GM10266 (cell line): ENCODE results near the gene TRIM67.

Source experiments
- DNase-seq: peaks from one replicate; pipeline ENCODE4 v3.0.0; 2012; ENCODE audit errors: extremely low spot score
- TF ChIP-seq, protein P1 (sequence below): IDR thresholded peaks from 2 replicates; pipeline ENCODE4 v1.5.1; 2012; ENCODE audit warnings: mild to moderate bottlenecking, low read depth; ENCODE audit not compliant: control insufficient read depth, insufficient read depth; ENCODE audit errors: missing control alignments

TRIM67 gene

DNA sequence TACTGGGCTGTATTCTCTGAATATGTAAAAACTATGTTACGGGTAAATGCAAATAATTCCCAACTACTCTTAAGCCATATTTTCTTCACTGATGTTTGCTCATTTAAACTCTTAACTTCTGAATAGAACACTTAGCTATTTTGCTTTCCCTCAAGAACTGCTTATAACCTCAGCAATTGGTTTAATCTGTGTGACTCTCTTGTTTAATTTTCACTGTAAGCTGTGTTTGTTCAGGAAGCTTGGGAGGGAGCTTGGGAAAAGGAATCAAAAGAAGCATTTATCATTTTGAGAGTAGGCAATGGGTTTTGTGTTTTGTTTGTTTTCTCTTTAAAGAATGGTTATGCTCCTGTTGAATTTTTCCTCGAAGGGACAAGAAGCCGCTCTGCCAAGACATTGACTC is 103.5 kb downstream of the TRIM67 start:
- DNase-seq = no peak

DNA sequence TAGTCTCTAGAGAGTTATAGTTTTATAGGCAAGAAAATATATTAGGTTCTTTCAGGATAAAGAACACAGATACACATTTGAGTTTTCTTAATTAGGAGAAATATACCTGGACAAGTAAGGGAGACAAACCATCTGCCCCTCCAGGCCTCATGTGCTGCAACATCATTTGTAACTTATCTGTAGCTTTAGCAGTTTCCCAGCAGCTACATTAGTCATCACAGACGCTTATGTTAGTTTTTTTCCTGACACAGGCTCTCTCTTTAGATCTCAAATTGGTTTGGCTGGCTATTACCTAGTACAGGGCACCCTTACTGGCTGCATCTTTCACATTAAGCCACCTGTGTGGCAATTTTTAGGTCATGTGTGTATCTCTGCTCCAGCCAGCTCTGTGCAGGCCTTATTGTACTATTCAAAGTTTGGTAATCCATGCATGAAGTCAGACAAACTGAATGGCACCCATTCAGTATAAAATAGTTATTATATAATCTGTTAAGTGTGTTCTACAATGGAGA is 105.0 kb downstream of the TRIM67 start:
- DNase-seq = no peak
- TF ChIP-seq, protein P1, sequence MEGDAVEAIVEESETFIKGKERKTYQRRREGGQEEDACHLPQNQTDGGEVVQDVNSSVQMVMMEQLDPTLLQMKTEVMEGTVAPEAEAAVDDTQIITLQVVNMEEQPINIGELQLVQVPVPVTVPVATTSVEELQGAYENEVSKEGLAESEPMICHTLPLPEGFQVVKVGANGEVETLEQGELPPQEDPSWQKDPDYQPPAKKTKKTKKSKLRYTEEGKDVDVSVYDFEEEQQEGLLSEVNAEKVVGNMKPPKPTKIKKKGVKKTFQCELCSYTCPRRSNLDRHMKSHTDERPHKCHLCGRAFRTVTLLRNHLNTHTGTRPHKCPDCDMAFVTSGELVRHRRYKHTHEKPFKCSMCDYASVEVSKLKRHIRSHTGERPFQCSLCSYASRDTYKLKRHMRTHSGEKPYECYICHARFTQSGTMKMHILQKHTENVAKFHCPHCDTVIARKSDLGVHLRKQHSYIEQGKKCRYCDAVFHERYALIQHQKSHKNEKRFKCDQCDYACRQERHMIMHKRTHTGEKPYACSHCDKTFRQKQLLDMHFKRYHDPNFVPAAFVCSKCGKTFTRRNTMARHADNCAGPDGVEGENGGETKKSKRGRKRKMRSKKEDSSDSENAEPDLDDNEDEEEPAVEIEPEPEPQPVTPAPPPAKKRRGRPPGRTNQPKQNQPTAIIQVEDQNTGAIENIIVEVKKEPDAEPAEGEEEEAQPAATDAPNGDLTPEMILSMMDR = no peak

More for the DNA sequence above, 103.5 kb downstream of the TRIM67 start:
- TF ChIP-seq, protein P1 = no peak
